Parathyroid adenoma (tissue), 2 donors: ENCODE measurements around the gene PROSER2.

Experiments
- H2AFZ ChIP-seq: fragments of 300-600 bp; sonication (generic); one replicate; pipeline ENCODE4 v1.7.0; 2017; ENCODE audit warnings: antibody characterized with exemption, mild to moderate bottlenecking
- H3K27ac ChIP-seq: fragments of 300-600 bp; sonication (generic); one replicate; pipeline ENCODE4 v1.7.0; 2017
- H3K27me3 ChIP-seq: fragments of 300-600 bp; sonication (generic); one replicate; pipeline ENCODE4 v1.7.0; 2017; ENCODE audit warnings: low read length; ENCODE audit not compliant: control insufficient read depth, insufficient read depth
- H3K36me3 ChIP-seq: fragments of 300-600 bp; sonication (generic); one replicate; pipeline ENCODE4 v1.7.0; 2017; ENCODE audit warnings: low read length; ENCODE audit not compliant: control insufficient read depth, insufficient read depth
- H3K4me1 ChIP-seq: fragments of 300-600 bp; sonication (generic); one replicate; pipeline ENCODE4 v1.7.0; 2017; ENCODE audit warnings: control low read depth
- H3K4me2 ChIP-seq: fragments of 300-600 bp; sonication (generic); one replicate; pipeline ENCODE4 v1.7.0; 2017; ENCODE audit warnings: low read length
- H3K4me3 ChIP-seq: fragments of 300-600 bp; sonication (generic); one replicate; pipeline ENCODE4 v1.7.0; 2017; ENCODE audit warnings: low read depth, low read length
- H3K79me2 ChIP-seq: fragments of 300-600 bp; sonication (generic); one replicate; pipeline ENCODE4 v1.7.0; 2017; ENCODE audit warnings: control low read depth
- H3K9ac ChIP-seq: fragments of 300-600 bp; sonication (generic); one replicate; pipeline ENCODE4 v1.7.0; 2017; ENCODE audit warnings: mild to moderate bottlenecking
- H3K9me3 ChIP-seq: fragments of 300-600 bp; sonication (generic); one replicate; pipeline ENCODE4 v1.7.0; 2017; ENCODE audit warnings: low read length; ENCODE audit not compliant: control insufficient read depth
- TF ChIP-seq, protein P1 (sequence below): fragments of 300-600 bp; sonication (generic); IDR thresholded peaks from one replicate; pipeline ENCODE4 v1.7.0; 2017; ENCODE audit warnings: antibody characterized with exemption, mild to moderate bottlenecking
- donor health status: primary hyperparathyroidism.

The PROSER2 gene

DNA sequence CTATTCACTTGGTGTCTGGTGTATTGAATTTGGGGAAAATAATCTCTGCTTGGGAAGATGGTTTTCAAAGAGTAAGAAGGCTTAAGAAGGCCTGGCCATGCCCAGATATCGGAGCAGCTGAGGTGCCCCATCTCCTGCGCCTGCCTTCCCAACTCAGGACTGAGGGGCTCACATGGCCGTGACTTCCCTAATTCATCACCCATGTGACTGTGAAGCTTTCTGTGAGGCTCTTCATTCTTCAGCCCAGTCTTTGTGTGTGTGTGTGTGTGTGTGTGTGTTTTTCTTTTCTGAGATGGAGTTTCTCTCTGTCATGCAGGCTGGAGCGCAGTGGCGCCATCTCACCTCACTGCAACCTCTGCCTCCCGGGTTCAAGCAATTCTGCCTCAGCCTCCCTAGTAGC lies 53.2 kb downstream of the PROSER2 start:
- TF ChIP-seq, protein P1, sequence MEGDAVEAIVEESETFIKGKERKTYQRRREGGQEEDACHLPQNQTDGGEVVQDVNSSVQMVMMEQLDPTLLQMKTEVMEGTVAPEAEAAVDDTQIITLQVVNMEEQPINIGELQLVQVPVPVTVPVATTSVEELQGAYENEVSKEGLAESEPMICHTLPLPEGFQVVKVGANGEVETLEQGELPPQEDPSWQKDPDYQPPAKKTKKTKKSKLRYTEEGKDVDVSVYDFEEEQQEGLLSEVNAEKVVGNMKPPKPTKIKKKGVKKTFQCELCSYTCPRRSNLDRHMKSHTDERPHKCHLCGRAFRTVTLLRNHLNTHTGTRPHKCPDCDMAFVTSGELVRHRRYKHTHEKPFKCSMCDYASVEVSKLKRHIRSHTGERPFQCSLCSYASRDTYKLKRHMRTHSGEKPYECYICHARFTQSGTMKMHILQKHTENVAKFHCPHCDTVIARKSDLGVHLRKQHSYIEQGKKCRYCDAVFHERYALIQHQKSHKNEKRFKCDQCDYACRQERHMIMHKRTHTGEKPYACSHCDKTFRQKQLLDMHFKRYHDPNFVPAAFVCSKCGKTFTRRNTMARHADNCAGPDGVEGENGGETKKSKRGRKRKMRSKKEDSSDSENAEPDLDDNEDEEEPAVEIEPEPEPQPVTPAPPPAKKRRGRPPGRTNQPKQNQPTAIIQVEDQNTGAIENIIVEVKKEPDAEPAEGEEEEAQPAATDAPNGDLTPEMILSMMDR: no peak
- Histone ChIP-seq H3K4me1 (no peaks in the 10 kb centered on the region), H3K79me2 (no peaks in the 10 kb centered on the region), H3K36me3 (no peaks in the 10 kb centered on the region), H3K27ac (no peak overlapping the region), H2AFZ (no peak overlapping the region), H3K27me3 (no peaks in the 10 kb centered on the region), H3K4me3 (no peak overlapping the region), H3K9ac (no peak overlapping the region), H3K9me3 (no peaks in the 10 kb centered on the region), H3K4me2 (no peak overlapping the region)

DNA sequence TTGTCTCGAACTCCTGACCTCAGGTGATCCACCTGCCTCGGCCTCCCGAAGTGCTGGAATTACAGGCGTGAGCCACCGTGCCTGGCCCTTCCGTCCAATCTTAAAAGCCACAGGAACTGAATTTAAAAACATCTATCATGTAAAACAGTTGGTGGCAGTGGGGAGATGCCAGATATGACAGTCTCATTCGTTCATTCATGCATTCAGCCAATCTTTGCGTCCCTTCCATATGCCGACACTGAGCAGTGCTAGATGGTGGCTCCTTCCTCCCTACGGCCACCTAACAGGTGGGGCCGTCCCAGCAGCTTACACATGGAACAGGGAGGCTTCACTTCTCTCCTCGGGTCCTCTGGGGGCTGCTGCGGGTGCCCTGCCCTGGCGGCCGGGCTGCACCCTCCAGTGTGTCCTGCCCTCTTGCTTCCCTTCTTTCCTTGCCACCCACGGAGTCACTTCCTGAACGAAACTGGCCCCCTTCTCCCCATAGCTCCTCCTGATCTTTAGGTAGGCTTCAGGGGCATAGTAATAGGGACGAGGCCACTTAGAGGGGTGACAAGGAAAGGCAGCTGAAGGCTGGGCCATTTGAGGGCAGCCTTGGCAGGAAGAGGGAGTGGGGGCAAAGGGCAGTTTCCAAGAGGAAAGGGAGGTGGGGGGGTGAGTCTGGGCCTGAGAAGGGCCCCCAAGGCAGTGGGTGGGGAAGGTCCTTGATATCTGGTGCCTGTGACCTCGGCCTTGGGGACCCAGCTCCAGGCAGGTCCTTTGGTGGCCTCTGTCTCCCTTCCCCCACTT lies 53.8 kb downstream of the PROSER2 start:
- Histone ChIP-seq H2AFZ (no peak overlapping the region), H3K4me1 (no peaks in the 10 kb centered on the region), H3K4me2 (no peak overlapping the region), H3K9ac (no peak overlapping the region), H3K36me3 (no peaks in the 10 kb centered on the region), H3K9me3 (no peaks in the 10 kb centered on the region), H3K27me3 (no peaks in the 10 kb centered on the region), H3K27ac (no peak overlapping the region), H3K4me3 (no peak overlapping the region), H3K79me2 (no peaks in the 10 kb centered on the region)
- TF ChIP-seq, protein P1: no peak

DNA sequence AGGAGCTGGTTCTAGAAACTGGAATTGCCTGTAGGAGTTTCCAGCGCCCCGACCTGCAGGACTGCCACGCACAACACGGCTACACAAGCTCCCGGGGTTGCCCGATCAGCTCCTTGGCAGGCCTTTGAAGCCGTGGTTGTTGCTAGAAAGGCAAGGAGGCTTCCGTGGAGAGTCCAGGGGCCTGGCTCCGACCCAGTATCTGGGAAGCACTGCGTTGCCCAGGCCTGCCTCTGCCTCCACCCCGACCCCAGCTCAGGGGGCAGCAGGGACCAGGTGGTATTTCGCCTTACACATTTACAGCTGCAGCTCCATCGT lies 54.4 kb downstream of the PROSER2 start:
- Histone ChIP-seq H3K79me2 (no peaks in the 10 kb centered on the region), H2AFZ (no peak overlapping the region), H3K4me2 (no peak overlapping the region), H3K9me3 (no peaks in the 10 kb centered on the region), H3K4me3 (no peak overlapping the region), H3K27me3 (no peaks in the 10 kb centered on the region), H3K4me1 (no peaks in the 10 kb centered on the region), H3K27ac (no peak overlapping the region), H3K9ac (no peak overlapping the region), H3K36me3 (no peaks in the 10 kb centered on the region)
- TF ChIP-seq, protein P1: no peak

DNA sequence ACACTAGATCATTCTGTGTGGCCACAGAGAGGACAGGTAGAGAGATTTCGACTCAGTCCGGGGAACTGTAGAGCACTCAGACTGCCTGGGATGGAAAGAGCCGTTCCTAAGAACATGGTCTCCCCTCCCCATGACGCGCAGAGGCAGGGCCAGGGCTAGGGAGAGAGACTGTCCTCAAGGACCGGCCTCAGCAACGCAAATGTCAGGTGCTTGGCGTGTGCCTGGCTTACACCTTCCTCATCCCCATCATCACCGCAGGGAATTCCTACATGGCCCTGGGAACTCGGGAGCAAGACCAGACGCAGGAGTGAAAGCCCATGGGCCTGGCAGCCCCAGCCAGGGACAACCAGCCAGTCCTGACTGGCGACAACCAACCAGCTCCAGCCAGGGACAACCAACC lies 55.6 kb downstream of the PROSER2 start:
- Histone ChIP-seq H3K27me3 (no peaks in the 10 kb centered on the region), H3K4me1 (no peaks in the 10 kb centered on the region), H3K4me2 (no peak overlapping the region), H3K9me3 (no peaks in the 10 kb centered on the region), H3K9ac (no peak overlapping the region), H3K79me2 (no peaks in the 10 kb centered on the region), H3K27ac (no peak overlapping the region), H3K4me3 (no peak overlapping the region), H3K36me3 (no peaks in the 10 kb centered on the region), H2AFZ (no peak overlapping the region)
- TF ChIP-seq, protein P1: no peak
